GM12865 (cell line): Measurements from ENCODE around the gene LRRK2.

ENCODE experiments used
- DNase-seq: peaks from one replicate; pipeline ENCODE4 v3.0.0; 2010; ENCODE audit warnings: low read depth
- H3K4me3 ChIP-seq: 2 replicates; pipeline ENCODE4 v1.5.1; 2011; ENCODE audit warnings: mild to moderate bottlenecking, low read depth, low read length, control low read depth
- TF ChIP-seq, protein P1 (sequence below): IDR thresholded peaks from 2 replicates; pipeline ENCODE4 v1.5.1; 2011; ENCODE audit warnings: low read length, control low read depth, low read depth, inconsistent platforms; ENCODE audit not compliant: insufficient read depth; ENCODE audit errors: missing control alignments

LRRK2 gene

GRCh38 chr12:40342010-40342409 lies 117.2 kb downstream of the LRRK2 start:
- no peak overlapping the region for H3K4me3 ChIP-seq
- peak; percentile 12 for DNase-seq
- TF ChIP-seq, protein P1, sequence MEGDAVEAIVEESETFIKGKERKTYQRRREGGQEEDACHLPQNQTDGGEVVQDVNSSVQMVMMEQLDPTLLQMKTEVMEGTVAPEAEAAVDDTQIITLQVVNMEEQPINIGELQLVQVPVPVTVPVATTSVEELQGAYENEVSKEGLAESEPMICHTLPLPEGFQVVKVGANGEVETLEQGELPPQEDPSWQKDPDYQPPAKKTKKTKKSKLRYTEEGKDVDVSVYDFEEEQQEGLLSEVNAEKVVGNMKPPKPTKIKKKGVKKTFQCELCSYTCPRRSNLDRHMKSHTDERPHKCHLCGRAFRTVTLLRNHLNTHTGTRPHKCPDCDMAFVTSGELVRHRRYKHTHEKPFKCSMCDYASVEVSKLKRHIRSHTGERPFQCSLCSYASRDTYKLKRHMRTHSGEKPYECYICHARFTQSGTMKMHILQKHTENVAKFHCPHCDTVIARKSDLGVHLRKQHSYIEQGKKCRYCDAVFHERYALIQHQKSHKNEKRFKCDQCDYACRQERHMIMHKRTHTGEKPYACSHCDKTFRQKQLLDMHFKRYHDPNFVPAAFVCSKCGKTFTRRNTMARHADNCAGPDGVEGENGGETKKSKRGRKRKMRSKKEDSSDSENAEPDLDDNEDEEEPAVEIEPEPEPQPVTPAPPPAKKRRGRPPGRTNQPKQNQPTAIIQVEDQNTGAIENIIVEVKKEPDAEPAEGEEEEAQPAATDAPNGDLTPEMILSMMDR = no peak

DNA sequence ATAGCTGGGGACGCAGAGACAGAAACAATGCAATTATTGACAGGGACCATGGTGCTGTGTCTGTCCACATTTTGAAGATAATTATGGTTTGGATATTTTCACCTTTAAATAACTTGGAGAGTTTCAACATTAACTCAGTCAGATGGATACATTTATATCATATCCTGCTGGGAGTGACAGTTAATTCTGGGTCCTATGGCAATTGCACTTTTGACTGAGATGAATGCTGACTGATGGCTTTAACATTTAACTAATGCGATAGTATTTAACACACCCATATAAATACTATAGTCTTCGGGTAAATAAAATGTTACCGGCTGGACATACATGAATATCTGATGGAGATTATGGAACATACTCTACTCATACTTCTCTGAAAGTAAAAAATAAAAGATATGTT lies 118.3 kb downstream of the LRRK2 start:
- DNase-seq = no peak
- TF ChIP-seq, protein P1 = no peak
- H3K4me3 ChIP-seq = no peak overlapping the region

- no peak overlapping the region for H3K4me3 ChIP-seq
- TF ChIP-seq, protein P1 = no peak
- no peak for DNase-seq
These were observed 119.5 kb downstream of the LRRK2 start for GRCh38 chr12:40344312-40344711.

DNA sequence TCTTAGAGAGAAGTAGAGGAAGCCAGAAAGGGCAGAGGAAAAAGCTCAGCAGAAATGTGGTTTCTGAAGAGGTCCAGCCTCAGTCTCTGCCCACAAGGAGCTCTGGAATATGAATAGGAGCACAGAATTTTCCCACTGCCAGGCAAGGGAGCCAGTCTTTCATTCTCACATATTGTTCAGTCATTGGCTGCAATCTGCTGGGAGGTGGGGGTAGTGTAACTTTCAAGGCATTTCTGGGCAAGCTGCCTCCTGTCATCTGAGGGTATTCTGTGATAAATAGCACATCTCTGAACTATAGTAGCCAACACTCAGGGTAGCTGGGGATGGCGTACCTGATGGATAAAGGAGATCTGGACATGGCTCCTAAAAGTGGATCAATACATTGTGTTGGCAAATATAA lies 127.2 kb downstream of the LRRK2 start:
- TF ChIP-seq, protein P1 = no peak
- no peak for DNase-seq
- no peak overlapping the region for H3K4me3 ChIP-seq

DNA sequence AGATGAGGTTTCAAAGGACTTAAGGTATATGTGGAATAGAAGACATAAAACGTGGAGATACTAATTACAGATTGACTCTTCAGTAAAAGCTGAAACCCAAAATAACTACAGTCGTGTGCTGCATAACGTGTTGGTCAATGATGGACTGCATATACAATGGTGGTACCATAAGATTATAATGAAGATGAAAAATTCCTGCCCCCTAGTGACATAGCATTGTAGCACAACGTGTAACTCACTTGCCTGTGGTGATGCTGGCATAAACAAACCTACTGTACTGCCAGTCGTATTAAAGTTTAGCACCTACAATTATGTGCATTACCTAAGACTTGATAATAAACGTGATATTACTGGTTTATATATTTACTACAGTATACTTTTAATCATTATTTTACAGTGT lies 150.3 kb downstream of the LRRK2 start:
- TF ChIP-seq, protein P1 = peak; percentile 46
- no peak overlapping the region for H3K4me3 ChIP-seq
- DNase-seq = peak; percentile 31

- TF ChIP-seq, protein P1 = no peak
- peak; percentile 27 for DNase-seq
- H3K4me3 ChIP-seq = no peak overlapping the region
These were observed 151.9 kb downstream of the LRRK2 start for GRCh38 chr12:40376533-40377267.

DNA sequence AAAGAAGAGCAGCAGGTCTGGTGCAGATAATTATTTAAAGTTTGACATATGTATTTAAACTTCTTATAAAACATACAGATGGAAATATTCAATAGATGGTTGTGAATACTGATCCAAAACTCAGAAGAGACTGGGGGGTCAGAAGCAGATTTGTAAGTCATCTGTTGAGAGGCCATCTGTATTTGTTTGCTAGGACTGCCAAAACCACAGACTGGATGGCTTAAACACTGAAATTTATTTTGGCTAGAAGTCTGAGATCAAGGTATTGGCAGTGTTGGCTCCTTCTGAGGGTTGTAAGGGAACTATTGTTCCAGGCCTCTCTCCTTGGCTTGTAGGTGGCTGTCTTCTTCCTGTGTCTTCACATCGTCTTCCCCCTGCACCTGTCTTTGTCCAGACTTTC lies 153.9 kb downstream of the LRRK2 start:
- no peak for DNase-seq
- no peak overlapping the region for H3K4me3 ChIP-seq
- TF ChIP-seq, protein P1 = no peak
